Forelimb muscle (tissue), 1 donor: ENCODE measurements around the gene BICC1. TPM values are rescaled to one million over a fixed set of nuclear protein-coding genes. Genes with fewer than 3 reads are reported as not detected.

Experiments used
- DNase-seq: peaks from one replicate; pipeline ENCODE4 v3.0.0-alpha.2; 2013; ENCODE audit warnings: low read depth
- polyA plus RNA-seq: library from polyadenylated mRNA; unstranded; fragments of 120-200 nt; gene quantifications from one replicate; pipeline ENCODE4 v1.2.1, GENCODE V29; 2013; ENCODE audit not compliant: insufficient read length

The BICC1 gene, protein sequence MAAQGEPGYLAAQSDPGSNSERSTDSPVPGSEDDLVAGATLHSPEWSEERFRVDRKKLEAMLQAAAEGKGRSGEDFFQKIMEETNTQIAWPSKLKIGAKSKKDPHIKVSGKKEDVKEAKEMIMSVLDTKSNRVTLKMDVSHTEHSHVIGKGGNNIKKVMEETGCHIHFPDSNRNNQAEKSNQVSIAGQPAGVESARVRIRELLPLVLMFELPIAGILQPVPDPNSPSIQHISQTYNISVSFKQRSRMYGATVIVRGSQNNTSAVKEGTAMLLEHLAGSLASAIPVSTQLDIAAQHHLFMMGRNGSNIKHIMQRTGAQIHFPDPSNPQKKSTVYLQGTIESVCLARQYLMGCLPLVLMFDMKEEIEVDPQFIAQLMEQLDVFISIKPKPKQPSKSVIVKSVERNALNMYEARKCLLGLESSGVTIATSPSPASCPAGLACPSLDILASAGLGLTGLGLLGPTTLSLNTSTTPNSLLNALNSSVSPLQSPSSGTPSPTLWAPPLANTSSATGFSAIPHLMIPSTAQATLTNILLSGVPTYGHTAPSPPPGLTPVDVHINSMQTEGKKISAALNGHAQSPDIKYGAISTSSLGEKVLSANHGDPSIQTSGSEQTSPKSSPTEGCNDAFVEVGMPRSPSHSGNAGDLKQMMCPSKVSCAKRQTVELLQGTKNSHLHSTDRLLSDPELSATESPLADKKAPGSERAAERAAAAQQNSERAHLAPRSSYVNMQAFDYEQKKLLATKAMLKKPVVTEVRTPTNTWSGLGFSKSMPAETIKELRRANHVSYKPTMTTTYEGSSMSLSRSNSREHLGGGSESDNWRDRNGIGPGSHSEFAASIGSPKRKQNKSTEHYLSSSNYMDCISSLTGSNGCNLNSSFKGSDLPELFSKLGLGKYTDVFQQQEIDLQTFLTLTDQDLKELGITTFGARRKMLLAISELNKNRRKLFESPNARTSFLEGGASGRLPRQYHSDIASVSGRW
- polyA plus RNA-seq = 14.5 TPM

DNA sequence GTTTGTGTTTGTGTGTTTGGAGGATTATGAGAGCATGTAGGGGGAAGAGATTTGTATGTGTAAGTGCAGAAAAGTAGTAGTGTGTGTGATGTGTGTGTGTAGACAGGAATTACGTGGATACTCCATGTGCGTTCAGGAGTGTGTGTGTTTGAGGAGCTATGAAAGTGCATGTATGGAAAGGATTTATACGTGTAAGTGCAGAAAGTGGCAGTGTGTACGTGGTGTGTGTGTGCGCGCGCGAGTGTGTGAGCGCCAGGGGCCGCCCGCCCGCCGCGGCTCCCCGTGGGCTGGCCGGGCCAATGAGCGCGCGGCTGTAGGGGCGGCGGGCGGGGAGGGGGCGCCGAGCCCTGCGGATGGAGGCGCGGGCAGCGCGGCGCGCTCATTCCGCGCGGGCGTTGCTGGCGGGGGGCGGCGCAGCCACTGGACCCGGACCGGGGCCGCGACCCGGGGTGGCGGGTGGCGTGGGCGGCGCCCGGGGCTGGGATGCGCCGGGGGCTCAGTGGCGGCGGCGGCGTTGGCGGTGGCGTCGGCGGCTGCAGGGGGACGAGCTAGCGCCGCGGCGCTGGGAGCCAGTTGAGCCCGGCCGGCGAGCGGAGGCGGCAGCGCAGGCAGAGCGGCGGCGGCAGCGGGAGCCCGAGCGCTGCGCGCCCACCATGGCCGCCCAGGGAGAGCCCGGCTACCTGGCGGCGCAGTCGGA lies at the start of gene BICC1:
Gene BICC1, plus strand, starts transcription at position 382 of the 697 bp plus-strand sequence. Its CDS starts 272 bp downstream, at position 654.
- DNase-seq = no peak

- no peak for DNase-seq
Observed at GRCh38 chr10:58464956-58465355, 47.7 kb upstream of the BICC1 start.

DNA sequence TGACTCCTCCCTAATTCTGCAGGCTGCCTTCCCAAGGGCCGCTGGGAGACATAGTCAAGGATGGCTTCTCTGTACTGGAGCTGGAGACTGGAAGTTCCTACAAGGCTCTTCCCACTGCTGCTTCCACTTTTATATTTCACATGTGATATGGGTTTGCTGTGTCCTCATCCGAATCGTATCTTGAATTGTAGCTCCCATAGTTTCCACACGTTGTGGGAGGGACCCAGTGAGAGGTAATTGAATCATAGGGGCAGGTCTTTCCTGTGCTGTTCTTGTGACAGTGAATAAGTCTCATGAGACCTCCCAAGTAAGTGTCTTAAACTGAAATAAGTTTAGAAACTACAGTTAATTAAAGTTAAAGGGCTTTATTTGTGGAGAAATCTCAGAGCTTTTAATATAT lies 47.0 kb upstream of the BICC1 start:
- DNase-seq = no peak

DNA sequence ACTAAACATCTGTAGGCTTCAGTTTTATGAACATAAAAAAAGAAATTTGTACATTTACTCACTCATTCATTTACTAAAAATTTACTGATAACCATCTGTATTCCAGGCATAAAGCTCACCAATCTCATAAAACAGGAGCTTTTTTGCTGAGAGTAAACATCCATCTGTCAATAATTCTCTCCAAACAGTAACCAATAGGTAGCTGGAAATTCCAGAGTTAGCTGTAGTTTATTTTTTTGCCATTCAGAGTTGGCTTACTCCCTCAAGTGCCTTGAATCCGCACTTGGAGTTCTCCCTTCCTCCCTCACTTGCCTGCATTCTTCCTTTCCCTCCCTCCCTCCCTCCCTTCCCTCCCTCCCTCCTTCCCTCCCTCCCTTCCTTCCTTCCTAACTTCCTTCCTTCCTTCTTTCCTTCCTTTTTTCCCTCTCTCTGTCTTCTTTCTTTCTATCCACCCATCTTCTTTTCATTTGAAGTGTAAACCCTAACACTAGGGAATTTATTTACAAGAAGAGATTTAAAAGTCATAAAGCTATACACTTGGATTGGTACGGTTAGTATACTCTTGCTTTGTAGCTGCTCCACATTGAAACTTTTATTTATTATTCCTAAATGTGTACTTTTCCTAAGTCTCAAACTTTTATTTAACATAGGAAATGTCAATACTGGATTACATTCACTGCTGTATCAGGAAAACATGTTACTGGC lies 44.6 kb upstream of the BICC1 start:
- no peak for DNase-seq

GRCh38 chr10:58473976-58474375 lies 38.7 kb upstream of the BICC1 start:
- DNase-seq = no peak

GRCh38 chr10:58475322-58476277 lies 37.1 kb upstream of the BICC1 start:
- DNase-seq = peak; percentile 28

DNA sequence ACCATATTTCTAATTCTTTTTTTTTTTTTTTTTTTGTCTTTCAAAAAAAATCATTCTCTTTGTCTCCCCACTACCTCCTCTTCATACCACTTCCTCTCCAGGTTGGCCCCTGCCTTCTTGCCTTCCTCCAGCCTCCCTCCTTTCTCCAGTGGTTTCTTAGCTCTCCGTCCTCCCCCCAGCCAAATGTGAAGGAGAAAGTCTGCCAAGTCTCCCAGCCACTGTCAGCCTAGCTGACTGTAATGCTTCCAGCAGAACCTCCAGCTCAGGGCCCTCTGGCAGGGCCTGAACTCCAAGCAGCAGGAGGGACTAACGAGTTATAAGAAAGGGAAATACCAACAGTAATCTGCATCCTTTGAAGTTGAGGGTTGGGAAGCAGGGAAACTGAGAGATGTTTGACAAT lies 35.5 kb upstream of the BICC1 start:
- DNase-seq = no peak

- no peak for DNase-seq
Observed at GRCh38 chr10:58477902-58478301, 34.8 kb upstream of the BICC1 start.

DNA sequence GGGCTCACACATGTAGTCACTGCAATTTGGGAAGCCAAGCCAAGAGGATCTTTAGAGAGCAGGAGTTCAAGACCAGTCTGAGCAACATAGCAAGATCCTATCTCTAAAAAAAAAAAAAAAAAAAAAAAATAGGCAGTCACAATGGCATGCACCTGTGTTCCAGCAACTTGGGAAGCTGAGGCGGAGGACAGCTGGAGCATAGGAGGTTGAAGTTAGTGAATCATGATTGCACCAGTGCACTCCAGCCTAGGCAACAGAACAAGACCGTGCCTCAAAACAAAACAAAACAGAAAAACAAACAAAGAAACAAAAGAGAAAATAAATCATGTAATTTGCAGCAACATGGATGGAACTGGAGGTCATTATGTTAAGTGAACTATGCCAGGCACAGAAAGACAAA lies 33.6 kb upstream of the BICC1 start:
- DNase-seq = no peak

- no peak for DNase-seq
Observed at GRCh38 chr10:58480321-58480720, 32.4 kb upstream of the BICC1 start.

- DNase-seq = no peak
Observed at GRCh38 chr10:58481569-58482109, 31.0 kb upstream of the BICC1 start.

GRCh38 chr10:58486821-58487220 lies 25.9 kb upstream of the BICC1 start:
- DNase-seq = no peak

DNA sequence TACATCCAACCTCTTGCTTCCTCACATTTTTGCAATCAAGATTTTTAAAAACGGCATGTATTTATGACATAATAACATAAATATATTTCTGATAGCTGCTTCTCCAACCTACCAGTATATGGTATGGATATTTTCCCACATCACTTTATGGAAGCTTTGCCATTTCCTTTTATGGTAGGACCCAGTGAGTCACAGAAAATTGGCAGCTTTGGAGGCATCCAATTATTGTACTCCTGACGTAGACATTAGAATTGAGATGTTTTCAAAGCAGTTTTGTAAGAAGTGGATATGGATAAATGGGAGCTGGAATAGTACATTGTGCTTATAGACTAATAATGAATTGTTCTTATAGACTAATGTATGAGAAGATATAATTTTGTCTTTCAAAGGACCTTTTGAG lies 23.8 kb upstream of the BICC1 start:
- DNase-seq = no peak

- no peak for DNase-seq
Observed at GRCh38 chr10:58502956-58503355, 9.7 kb upstream of the BICC1 start.

DNA sequence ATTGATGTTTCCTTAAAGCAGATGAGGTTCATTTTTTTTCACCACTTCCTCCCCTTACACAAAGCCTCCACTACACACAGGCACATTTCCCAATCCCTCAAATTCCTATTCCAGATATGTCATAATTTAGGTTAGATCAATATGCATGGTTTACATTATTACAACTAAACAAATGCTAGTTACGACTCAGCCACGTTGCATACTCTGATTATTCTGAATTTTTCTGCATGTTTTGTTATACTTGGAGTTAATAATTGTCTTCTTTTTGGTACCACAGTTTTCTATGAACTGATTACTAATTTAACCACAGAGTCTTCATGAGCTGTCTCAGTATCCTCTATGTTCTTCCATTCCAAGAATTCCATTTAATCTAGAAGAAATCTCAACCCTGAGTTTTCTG lies 4.4 kb upstream of the BICC1 start:
- DNase-seq = no peak

GRCh38 chr10:58511765-58512490 lies 744 bp upstream of the BICC1 start:
- DNase-seq = no peak

- peak; percentile 83 for DNase-seq
Observed at GRCh38 chr10:58513188-58514110, 777 bp downstream of the BICC1 start.
